Activated CD8-positive, alpha-beta memory T cell treated with anti-CD3 and anti-CD28 coated beads for 1 hour (primary cell): ENCODE measurements around the gene TSGA10.
"Not testable (repeated sequence)": the region's sequence is repeated elsewhere in the genome, so short reads cannot be mapped to it uniquely, and the experiment has no call there.

ENCODE experiments used
- DNase-seq, 2 donors: peaks; one replicate each; pipeline ENCODE4 v3.0.0-alpha.2; 2020; ENCODE audit warnings: low read depth in 1 of 2; ENCODE audit errors: extremely low read depth in 1 of 2

Gene TSGA10, protein sequence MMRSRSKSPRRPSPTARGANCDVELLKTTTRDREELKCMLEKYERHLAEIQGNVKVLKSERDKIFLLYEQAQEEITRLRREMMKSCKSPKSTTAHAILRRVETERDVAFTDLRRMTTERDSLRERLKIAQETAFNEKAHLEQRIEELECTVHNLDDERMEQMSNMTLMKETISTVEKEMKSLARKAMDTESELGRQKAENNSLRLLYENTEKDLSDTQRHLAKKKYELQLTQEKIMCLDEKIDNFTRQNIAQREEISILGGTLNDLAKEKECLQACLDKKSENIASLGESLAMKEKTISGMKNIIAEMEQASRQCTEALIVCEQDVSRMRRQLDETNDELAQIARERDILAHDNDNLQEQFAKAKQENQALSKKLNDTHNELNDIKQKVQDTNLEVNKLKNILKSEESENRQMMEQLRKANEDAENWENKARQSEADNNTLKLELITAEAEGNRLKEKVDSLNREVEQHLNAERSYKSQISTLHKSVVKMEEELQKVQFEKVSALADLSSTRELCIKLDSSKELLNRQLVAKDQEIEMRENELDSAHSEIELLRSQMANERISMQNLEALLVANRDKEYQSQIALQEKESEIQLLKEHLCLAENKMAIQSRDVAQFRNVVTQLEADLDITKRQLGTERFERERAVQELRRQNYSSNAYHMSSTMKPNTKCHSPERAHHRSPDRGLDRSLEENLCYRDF

GRCh38 chr2:99154643-99155536 is at the start of gene TSGA10, which contains the start of gene LIPT1:
TSGA10 (minus strand) TSS chr2:99154942; CDS start chr2:99109439, 45,503 bp downstream.
LIPT1 (plus strand) TSS chr2:99154967; CDS start chr2:99161958, 6,991 bp downstream.
- DNase-seq: peak; percentile 71 to 87

- no peak for DNase-seq
Observed at GRCh38 chr2:99201959-99202678, 47.4 kb upstream of the TSGA10 start.

GRCh38 chr2:99200076-99200800 is 45.5 kb upstream of the TSGA10 start:
- no peak for DNase-seq

DNA sequence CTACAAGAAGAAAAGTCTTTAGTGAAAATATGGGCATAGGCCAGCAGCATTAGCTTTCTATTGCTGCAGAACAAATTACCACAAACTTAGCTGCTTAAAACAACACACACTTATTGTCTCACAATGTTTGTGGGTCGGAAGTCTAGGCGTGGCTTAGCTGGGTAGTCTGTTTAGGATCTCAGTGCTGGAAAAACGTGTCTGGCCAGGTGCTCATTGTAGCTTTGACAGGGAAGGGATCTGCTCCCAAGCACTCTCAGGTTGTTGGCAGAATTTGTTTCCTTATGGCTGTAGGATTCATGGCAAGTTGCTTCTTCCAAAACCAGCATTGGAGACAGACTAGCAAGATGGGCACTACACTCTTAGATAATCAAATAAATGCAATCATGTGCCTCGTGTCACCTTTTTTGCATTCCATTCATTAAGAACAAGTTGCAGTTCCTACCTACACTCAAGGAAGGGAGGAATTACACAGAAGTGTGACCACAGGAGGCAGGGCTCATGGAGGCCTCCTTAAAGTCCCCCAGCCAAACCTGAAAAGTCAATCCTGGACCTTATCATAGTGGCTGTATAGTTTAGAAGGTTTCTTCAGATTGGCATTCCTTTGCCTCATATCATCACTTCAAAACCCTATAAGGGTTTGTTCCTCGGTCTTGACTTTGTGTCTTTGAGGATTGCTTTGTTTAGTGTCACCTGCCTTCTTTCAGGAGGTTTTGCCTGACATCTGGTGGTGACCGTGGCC is 43.5 kb upstream of the TSGA10 start:
- no peak for DNase-seq

DNA sequence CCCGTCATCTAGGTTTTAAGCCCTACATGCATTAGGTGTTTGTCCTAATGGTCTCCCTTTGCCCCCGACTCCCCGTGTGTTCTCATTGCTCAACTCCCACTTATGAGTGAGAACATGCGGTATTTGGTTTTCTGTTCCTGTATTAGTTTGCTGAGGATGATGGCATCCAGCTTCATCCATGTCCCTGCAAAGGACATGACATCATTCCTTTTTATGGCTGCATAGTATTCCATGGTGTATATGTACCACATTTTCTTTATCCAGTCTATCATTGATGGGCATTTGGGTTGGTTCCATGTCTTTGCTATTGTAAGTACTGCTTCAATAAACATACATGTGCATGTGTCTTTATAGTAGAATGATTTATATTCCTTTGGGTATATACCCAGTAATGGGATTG is 37.6 kb upstream of the TSGA10 start:
- not testable (repeated sequence) for DNase-seq

DNA sequence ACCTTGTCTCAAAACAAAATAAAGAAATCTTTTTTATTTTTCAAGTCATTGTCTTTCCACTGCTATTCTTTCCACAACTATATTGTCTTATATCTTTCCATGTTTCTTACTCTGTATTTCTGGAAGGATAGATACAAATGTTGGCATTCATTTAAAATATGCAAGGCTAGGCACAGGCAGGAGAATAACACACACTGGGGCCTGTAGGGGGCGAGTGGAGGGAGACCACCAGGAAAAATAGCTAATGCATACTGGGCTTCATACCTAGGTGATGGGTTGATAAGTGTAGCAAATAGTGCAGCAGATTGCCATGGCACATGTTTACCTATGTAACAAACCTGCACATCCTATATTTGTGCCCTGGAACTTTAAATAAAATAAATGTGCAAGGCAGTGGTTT is 35.8 kb upstream of the TSGA10 start:
- no peak for DNase-seq

- no peak for DNase-seq
Observed at GRCh38 chr2:99188357-99188756, 33.6 kb upstream of the TSGA10 start.

DNA sequence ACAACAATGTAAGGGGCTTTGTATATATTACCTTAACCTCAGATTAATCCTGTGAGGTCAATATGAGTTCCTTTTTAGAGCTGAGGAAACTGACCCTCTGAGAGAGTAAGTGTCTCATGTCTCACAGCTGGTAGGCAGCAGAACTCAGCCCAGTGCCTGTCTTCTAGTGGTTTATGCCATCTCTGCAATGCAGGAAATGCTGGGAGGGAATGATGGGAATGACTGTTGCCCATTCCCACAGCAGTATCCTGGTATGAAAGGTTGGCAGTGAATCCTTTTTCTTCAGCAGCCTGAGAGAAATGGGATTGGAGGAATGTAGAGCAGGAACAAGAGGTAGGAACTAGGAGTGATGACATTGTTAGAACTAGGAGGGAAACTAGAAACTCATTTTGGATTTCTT is 32.3 kb upstream of the TSGA10 start:
- DNase-seq: no peak

GRCh38 chr2:99184811-99185210 is 30.1 kb upstream of the TSGA10 start:
- no peak for DNase-seq

GRCh38 chr2:99183025-99183424 is 28.3 kb upstream of the TSGA10 start:
- no peak for DNase-seq

DNA sequence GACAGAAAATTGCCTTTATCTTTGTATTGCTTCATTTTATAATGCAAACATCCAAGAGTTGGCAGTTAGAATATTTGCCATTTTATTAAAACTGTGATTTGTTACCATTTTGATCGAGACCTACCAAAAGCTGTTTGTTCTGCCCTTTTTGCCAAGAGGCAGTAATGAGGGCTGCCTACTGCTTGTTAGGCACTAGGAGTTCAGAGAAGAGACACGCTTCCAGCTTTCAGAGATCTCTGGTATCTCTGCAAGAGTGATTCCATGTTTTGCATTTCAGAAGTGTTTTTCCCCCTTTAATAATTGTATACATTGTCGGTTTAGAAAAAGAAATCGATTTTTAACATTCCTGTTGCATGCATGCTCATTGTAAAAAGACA is 26.9 kb upstream of the TSGA10 start:
- DNase-seq: no peak

GRCh38 chr2:99180755-99181623 is 26.2 kb upstream of the TSGA10 start, which contains the start of the genes MITD1 and MRPL30:
MITD1 (minus strand) TSS chr2:99181058; CDS start chr2:99180981, 77 bp downstream.
MRPL30 (plus strand) TSS chr2:99181184; CDS start chr2:99186204, 5,020 bp downstream.
- DNase-seq: peak; percentile 77 to 80

DNA sequence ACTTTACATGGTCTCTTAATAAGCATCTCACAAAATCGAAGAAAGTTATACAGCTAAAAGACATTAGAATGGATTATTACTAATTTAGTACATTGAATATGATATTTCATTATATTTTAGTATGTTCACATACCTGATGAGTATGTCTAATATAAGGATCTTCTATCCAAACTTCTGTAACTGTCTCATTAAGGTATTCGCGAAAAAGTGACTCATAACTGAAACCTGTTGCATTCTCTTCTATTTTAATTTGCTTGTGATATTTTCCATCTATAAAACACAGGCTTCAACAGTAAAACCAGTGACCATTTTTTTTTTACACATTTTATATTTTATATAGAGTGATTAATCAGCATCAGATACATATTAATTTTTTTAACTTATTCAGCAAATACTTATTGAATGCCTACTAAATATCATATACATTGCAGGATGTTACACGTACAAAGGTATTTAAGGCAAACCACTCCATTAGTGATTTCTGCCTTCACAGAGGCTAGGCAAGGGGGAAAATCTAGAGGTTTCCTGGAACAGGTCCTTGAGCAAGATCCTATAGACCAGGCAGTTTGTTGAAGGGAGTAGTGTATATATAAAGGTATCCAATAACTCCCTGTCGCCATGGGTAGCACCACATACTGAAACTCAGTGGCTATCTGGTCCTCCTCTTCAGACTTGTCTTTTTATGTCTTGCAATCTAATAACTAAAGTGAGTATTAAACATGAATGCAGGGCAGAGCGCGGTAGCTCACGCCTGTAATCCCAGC is 16.8 kb upstream of the TSGA10 start:
- no peak for DNase-seq

DNA sequence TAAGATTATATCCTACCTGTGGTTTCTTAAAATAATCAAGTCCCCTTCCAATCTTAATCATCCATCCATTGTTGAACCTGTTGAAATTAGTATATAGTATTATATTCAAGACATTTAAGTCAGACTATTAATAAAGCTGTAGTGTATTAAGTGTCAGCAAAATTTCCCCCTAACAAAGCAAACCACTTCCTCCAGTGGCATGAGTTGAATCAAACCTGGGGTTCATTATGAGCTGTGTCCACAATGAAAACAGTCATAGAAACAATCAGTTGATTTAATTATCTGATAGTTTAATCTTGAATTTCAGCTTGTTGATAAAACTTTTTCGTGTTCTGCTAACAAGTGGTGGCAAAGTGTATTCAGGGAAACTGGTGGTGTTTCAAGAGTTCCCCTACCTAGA is 14.8 kb upstream of the TSGA10 start:
- no peak for DNase-seq

DNA sequence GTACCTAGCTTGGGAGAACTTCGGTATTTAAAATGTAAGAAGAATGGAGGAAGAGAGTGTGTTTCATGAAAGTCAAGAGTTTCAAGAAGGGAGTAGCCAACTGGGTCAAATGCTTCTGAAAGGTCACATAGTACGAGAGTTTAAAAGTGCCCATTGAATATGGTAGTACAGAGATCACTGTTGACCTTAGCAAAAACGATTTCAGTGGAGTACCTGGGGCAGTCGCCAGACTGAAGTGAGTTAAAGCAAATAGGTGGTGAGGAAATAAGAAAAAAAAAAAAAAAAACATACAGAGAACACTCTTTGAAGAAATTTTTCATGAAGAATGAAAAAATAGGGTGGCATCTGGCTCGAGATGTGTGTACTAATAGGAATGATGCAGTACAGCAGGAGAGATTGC is 11.5 kb upstream of the TSGA10 start:
- DNase-seq: no peak

GRCh38 chr2:99159594-99159993 is 4.9 kb upstream of the TSGA10 start:
- DNase-seq: no peak

- no peak for DNase-seq
Observed at GRCh38 chr2:99158599-99158998, 3.9 kb upstream of the TSGA10 start.
